ENCODE results near the gene OBP2A. TPM values are rescaled to one million over a fixed set of nuclear protein-coding genes. Genes with fewer than 3 reads are reported as not detected.

OBP2A gene
- total and polyA plus RNA-seq, 9 donors: not detected

GRCh38 chr9:135555203-135555602 lies 9.3 kb downstream of the OBP2A start:
- Histone ChIP-seq H3K9me3 (replicated peaks; ENCODE audit: control insufficient read depth, low read depth, low read length) (no peaks in the 10 kb centered on the region), H3K4me1 (ENCODE audit: control insufficient read depth, insufficient read depth, low read length) (no peaks in the 10 kb centered on the region), H3K4me3 (ENCODE audit: low read length) (no peak overlapping the region), H3K27me3 (ENCODE audit: control insufficient read depth, insufficient read depth, low read length) (peaks cover 2% of the 10 kb centered on the region), H3K27ac (ENCODE audit: low read length) (no peak overlapping the region), H3K36me3 (ENCODE audit: control insufficient read depth, insufficient read depth, low read length) (no peaks in the 10 kb centered on the region)
- DNase-seq: no peak
- 84% methylated on average over 4 of the region's 5 CpGs for WGBS (ENCODE audit: insufficient coverage)

GRCh38 chr9:135555910-135556309 lies 10.0 kb downstream of the OBP2A start:
- WGBS (ENCODE audit: insufficient coverage): 74% methylated on average over 13 of the region's 16 CpGs
- Histone ChIP-seq H3K4me3 (ENCODE audit: low read length) (no peak overlapping the region), H3K27ac (ENCODE audit: low read length) (no peak overlapping the region)

GRCh38 chr9:135559606-135560005 lies 13.7 kb downstream of the OBP2A start:
- no peaks in the 10 kb centered on the region for H3K4me1 ChIP-seq (ENCODE audit: control insufficient read depth, insufficient read depth, low read length)
- 65% methylated on average over 9 of the region's 11 CpGs for WGBS (ENCODE audit: insufficient coverage)
- peaks cover 2% of the 10 kb centered on the region for H3K27me3 ChIP-seq (ENCODE audit: control insufficient read depth, insufficient read depth, low read length)
- H3K4me3 ChIP-seq (ENCODE audit: low read length): no peak overlapping the region
- no peaks in the 10 kb centered on the region for H3K9me3 ChIP-seq (replicated peaks; ENCODE audit: control insufficient read depth, low read depth, low read length)
- no peak overlapping the region for H3K27ac ChIP-seq (ENCODE audit: low read length)
- H3K36me3 ChIP-seq (ENCODE audit: control insufficient read depth, insufficient read depth, low read length): no peaks in the 10 kb centered on the region
- DNase-seq: no peak

More at GRCh38 chr9:135555910-135556309, 10.0 kb downstream of the OBP2A start:
- Histone ChIP-seq H3K36me3 (ENCODE audit: control insufficient read depth, insufficient read depth, low read length) (no peaks in the 10 kb centered on the region), H3K4me1 (ENCODE audit: control insufficient read depth, insufficient read depth, low read length) (no peaks in the 10 kb centered on the region), H3K27me3 (ENCODE audit: control insufficient read depth, insufficient read depth, low read length) (peaks cover 2% of the 10 kb centered on the region), H3K9me3 (replicated peaks; ENCODE audit: control insufficient read depth, low read depth, low read length) (no peaks in the 10 kb centered on the region)
- no peak for DNase-seq

- no peaks in the 10 kb centered on the region for H3K9me3 ChIP-seq (replicated peaks; ENCODE audit: control insufficient read depth, low read depth, low read length)
- H3K4me1 ChIP-seq (ENCODE audit: control insufficient read depth, insufficient read depth, low read length): no peaks in the 10 kb centered on the region
- no peak within 1 kb of the TSS for H3K4me3 ChIP-seq (ENCODE audit: low read length)
- H3K27ac ChIP-seq (ENCODE audit: low read length): no peak within 1 kb of the TSS
- H3K27me3 ChIP-seq (ENCODE audit: control insufficient read depth, insufficient read depth, low read length): peaks cover 8% of the 10 kb centered on the region
- 87% methylated on average over 19 of the region's 20 CpGs for WGBS (ENCODE audit: insufficient coverage)
- no peak for DNase-seq
- no peaks in the 10 kb centered on the region for H3K36me3 ChIP-seq (ENCODE audit: control insufficient read depth, insufficient read depth, low read length)
Observed at GRCh38 chr9:135561391-135562234, 15.7 kb downstream of the OBP2A start, which contains the start of gene PAEP. TSS of gene PAEP (plus strand) at chr9:135561756.

- Histone ChIP-seq H3K4me1 (ENCODE audit: control insufficient read depth, insufficient read depth, low read length) (no peaks in the 10 kb centered on the region), H3K36me3 (ENCODE audit: control insufficient read depth, insufficient read depth, low read length) (no peaks in the 10 kb centered on the region), H3K4me3 (ENCODE audit: low read length) (no peak overlapping the region), H3K27ac (ENCODE audit: low read length) (no peak overlapping the region), H3K9me3 (replicated peaks; ENCODE audit: control insufficient read depth, low read depth, low read length) (no peaks in the 10 kb centered on the region), H3K27me3 (ENCODE audit: control insufficient read depth, insufficient read depth, low read length) (peaks cover 8% of the 10 kb centered on the region)
- 85% methylated on average over 7 of the region's 17 CpGs for WGBS (ENCODE audit: insufficient coverage)
- DNase-seq: no peak
Observed at GRCh38 chr9:135562235-135562745, 16.4 kb downstream of the OBP2A start.

GRCh38 chr9:135563039-135563476 lies 17.1 kb downstream of the OBP2A start:
- DNase-seq: no peak
- 100% methylated on average over 1 of the region's 1 CpG for WGBS (ENCODE audit: insufficient coverage)
- H3K27me3 ChIP-seq (ENCODE audit: control insufficient read depth, insufficient read depth, low read length): peaks cover 9% of the 10 kb centered on the region
- H3K36me3 ChIP-seq (ENCODE audit: control insufficient read depth, insufficient read depth, low read length): no peaks in the 10 kb centered on the region
- H3K4me3 ChIP-seq (ENCODE audit: low read length): no peak overlapping the region
- no peak overlapping the region for H3K27ac ChIP-seq (ENCODE audit: low read length)
- H3K4me1 ChIP-seq (ENCODE audit: control insufficient read depth, insufficient read depth, low read length): no peaks in the 10 kb centered on the region
- no peaks in the 10 kb centered on the region for H3K9me3 ChIP-seq (replicated peaks; ENCODE audit: control insufficient read depth, low read depth, low read length)

GRCh38 chr9:135563858-135564257 lies 17.9 kb downstream of the OBP2A start:
- peaks cover under 1% of the 10 kb centered on the region for H3K9me3 ChIP-seq (replicated peaks; ENCODE audit: control insufficient read depth, low read depth, low read length)
- no peak overlapping the region for H3K4me3 ChIP-seq (ENCODE audit: low read length)
- H3K27ac ChIP-seq (ENCODE audit: low read length): no peak overlapping the region
- H3K4me1 ChIP-seq (ENCODE audit: control insufficient read depth, insufficient read depth, low read length): no peaks in the 10 kb centered on the region
- H3K27me3 ChIP-seq (ENCODE audit: control insufficient read depth, insufficient read depth, low read length): peaks cover 10% of the 10 kb centered on the region
- no peaks in the 10 kb centered on the region for H3K36me3 ChIP-seq (ENCODE audit: control insufficient read depth, insufficient read depth, low read length)
- no peak for DNase-seq
- 65% methylated on average over 5 of the region's 12 CpGs for WGBS (ENCODE audit: insufficient coverage)

- no peak overlapping the region for H3K27ac ChIP-seq (ENCODE audit: low read length)
- 75% methylated on average over 8 of the region's 9 CpGs for WGBS (ENCODE audit: insufficient coverage)
- no peak overlapping the region for H3K4me3 ChIP-seq (ENCODE audit: low read length)
- H3K27me3 ChIP-seq (ENCODE audit: control insufficient read depth, insufficient read depth, low read length): peaks cover 10% of the 10 kb centered on the region
- H3K4me1 ChIP-seq (ENCODE audit: control insufficient read depth, insufficient read depth, low read length): no peaks in the 10 kb centered on the region
- DNase-seq: no peak
- H3K36me3 ChIP-seq (ENCODE audit: control insufficient read depth, insufficient read depth, low read length): no peaks in the 10 kb centered on the region
- H3K9me3 ChIP-seq (replicated peaks; ENCODE audit: control insufficient read depth, low read depth, low read length): peaks cover 6% of the 10 kb centered on the region
Observed at GRCh38 chr9:135565141-135565628, 19.3 kb downstream of the OBP2A start.

GRCh38 chr9:135565636-135566035 lies 19.7 kb downstream of the OBP2A start:
- H3K27ac ChIP-seq (ENCODE audit: low read length): no peak overlapping the region
- WGBS (ENCODE audit: insufficient coverage): 58% methylated on average over 8 of the region's 8 CpGs
- DNase-seq: no peak
- peaks cover 6% of the 10 kb centered on the region for H3K9me3 ChIP-seq (replicated peaks; ENCODE audit: control insufficient read depth, low read depth, low read length)
- H3K36me3 ChIP-seq (ENCODE audit: control insufficient read depth, insufficient read depth, low read length): no peaks in the 10 kb centered on the region
- peaks cover 10% of the 10 kb centered on the region for H3K27me3 ChIP-seq (ENCODE audit: control insufficient read depth, insufficient read depth, low read length)
- no peak overlapping the region for H3K4me3 ChIP-seq (ENCODE audit: low read length)
- no peaks in the 10 kb centered on the region for H3K4me1 ChIP-seq (ENCODE audit: control insufficient read depth, insufficient read depth, low read length)

- no peak overlapping the region for H3K27ac ChIP-seq (ENCODE audit: low read length)
- no peaks in the 10 kb centered on the region for H3K4me1 ChIP-seq (ENCODE audit: control insufficient read depth, insufficient read depth, low read length)
- peaks cover 10% of the 10 kb centered on the region for H3K27me3 ChIP-seq (ENCODE audit: control insufficient read depth, insufficient read depth, low read length)
- H3K9me3 ChIP-seq (replicated peaks; ENCODE audit: control insufficient read depth, low read depth, low read length): peaks cover 6% of the 10 kb centered on the region
- H3K36me3 ChIP-seq (ENCODE audit: control insufficient read depth, insufficient read depth, low read length): no peaks in the 10 kb centered on the region
- 68% methylated on average over 2 of the region's 10 CpGs for WGBS (ENCODE audit: insufficient coverage)
- H3K4me3 ChIP-seq (ENCODE audit: low read length): no peak overlapping the region
- no peak for DNase-seq
Observed at GRCh38 chr9:135566552-135566951, 20.6 kb downstream of the OBP2A start.

Data from muscle of leg (tissue), 11 donors.